Epidermal melanocyte (primary cell): Measurements from ENCODE around the gene ACBD4.
A peak's percentile ranks its signal among the peaks of the same experiment; 100 is the strongest.

Source experiments
- DNase-seq: peaks from one replicate; pipeline ENCODE4 v3.0.0; 2011; ENCODE audit warnings: low spot score; ENCODE audit not compliant: insufficient read length

ACBD4 gene

GRCh38 chr17:45150911-45151809 is 15.7 kb downstream of the ACBD4 start:
- DNase-seq = no peak

DNA sequence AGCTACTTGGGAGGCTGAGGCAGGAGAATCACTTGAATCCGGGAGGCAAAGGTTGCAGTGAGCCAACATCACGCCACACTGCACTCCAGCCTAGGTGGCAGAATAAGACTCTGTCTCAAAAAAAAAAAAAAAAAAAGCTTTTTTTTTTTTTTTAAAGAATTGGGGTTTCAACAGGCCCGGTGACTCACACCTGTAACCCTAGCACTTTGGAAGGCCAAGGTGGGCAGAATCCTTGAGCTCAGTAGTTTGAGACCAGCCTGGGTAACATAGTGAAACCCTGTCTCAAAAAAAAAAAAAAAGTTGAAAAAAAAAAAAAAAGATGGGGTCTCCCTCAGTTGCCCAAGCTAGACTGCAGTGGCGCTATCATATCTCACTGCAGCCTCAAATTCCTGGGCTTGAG is 19.5 kb downstream of the ACBD4 start:
- no peak for DNase-seq

- DNase-seq = no peak
These were observed 20.0 kb downstream of the ACBD4 start for GRCh38 chr17:45155483-45155882.

GRCh38 chr17:45156242-45156641 is 20.8 kb downstream of the ACBD4 start:
- no peak for DNase-seq

GRCh38 chr17:45160447-45161287 is 25.2 kb downstream of the ACBD4 start:
- no peak for DNase-seq

- peak; percentile 88 for DNase-seq
These were observed 26.0 kb downstream of the ACBD4 start, which contains the start of gene HEXIM2 for GRCh38 chr17:45161288-45162024. Gene HEXIM2 (plus strand): TSS chr17:45161875. CDS start chr17:45162794, 919 bp downstream.

DNA sequence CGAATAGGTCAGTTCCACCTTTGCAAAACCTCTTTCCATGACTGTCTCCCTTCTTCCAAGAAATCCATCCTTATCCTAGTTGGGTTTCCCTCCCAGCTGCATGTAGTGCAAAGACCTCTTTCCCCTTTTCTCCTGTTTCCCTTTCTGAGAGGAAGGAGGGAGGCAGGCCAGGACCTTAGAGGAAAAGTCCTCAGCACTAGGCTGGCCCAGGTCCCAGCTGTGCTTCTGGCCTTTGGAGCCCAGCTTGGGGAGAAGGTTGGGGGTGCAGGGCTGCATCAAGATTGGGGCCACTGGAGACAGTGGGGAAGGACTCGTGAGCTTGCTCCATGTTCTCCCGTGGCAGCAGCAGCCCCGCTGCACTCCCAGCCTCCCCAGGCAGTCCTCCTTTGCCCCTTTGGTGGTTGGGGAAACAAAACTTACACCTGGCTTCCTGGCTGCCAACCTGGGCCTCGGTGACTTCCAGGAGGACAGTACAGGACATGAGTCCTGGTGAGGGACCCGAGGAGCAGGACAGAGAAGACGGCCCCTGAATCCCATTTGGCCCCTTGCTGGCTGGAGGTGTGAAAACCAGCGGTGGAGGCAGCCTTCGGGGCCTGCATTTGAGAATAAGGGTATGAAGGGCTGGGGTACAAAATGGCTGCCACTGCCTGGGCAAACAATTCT is 26.7 kb downstream of the ACBD4 start:
- no peak for DNase-seq

DNA sequence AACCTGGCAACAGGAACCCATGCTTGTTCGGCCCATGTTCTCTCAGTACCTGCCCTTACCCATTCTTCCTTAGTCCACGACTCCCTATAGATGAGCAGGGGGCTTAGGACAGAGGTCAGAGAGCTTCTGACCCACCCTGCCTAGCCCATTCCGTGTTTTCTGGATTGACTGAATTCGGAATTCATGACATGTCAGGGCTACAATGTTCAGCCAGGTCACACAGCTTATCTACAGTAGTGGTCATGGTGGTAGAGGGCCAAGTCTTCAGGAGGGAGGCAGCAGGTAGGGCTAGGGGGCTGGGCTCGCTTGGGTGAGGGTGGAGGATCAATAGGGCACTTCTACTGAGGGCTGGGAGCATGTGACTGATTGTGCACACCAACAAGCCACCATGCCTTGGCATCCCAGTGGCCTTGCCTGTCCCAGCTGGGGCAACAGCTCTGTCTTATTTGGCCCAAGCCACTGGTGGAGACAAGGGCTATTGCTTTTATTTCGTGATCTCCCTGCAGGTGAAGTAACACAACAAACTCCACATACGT is 29.3 kb downstream of the ACBD4 start:
- DNase-seq = no peak

DNA sequence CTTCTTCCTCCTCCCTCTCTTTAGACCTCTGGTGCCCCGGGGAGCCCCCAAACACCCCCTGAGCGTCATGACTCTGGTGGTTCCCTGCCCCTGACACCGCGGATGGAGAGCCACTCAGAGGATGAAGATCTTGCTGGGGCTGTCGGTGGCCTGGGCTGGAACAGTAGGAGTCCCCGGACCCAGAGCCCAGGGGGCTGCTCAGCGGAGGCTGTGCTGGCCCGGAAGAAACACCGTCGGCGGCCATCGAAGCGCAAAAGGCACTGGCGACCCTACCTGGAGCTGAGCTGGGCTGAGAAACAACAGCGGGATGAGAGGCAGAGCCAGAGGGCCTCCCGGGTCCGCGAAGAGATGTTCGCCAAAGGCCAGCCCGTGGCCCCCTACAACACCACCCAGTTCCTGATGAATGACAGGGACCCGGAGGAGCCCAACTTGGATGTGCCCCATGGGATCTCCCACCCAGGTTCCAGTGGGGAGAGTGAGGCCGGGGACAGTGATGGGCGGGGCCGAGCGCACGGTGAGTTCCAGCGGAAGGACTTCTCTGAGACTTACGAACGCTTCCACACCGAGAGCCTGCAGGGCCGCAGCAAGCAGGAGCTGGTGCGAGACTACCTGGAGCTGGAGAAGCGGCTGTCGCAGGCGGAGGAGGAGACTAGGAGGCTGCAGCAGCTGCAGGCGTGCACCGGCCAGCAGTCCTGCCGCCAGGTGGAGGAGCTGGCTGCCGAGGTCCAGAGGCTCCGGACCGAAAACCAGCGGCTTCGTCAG is 33.7 kb downstream of the ACBD4 start:
- DNase-seq = no peak

DNA sequence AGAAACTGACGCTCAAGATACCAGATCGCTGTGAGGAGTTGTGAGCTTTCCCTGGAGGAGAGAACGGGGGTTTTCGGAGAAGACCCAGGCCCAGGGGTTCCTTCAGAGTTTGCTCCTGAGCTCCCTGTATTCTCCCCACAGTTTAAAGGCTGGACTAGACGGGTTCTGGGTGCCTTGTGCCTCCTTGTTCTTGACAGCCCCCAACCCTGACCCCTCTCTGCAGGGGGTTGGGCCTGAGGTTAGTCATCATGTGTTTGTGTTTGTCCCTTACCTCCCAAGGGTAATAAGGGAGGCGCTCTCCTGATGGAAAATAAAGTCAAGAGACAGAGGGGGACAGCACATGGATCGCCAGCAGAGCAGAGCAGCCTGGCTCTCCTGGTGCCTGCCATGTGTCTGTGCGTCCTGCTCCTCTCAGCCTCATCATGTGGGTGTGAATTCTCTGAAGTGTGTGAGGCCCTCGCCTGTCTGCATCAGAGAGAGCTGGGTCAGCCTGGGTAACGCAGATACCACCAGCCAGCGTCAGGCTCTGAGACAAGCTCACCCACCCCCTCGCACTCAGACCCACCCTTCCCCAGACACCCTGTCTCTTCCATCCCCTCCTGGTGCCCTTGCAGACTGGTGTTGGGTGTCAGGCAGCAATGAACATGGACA is 34.9 kb downstream of the ACBD4 start:
- no peak for DNase-seq

DNA sequence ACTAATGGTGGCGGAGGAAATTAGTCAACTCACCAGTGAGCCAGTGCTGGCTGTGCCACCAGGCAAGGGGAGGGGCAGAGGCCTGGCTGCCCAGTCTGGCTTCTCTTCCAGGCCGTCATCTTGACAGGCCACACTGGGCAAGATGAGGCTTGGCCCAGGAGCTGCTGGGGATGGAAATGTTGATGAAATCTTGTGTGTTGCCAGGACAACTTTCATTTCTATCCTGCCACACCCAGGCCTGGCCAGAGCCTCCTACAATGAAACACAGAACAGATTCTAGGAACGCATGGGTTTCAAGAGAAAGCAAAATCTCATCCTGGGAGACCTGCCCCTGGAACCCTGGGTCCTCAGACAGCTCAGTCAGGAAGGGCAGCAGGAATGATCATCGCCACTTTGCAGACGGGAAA is 35.4 kb downstream of the ACBD4 start:
- DNase-seq = no peak

DNA sequence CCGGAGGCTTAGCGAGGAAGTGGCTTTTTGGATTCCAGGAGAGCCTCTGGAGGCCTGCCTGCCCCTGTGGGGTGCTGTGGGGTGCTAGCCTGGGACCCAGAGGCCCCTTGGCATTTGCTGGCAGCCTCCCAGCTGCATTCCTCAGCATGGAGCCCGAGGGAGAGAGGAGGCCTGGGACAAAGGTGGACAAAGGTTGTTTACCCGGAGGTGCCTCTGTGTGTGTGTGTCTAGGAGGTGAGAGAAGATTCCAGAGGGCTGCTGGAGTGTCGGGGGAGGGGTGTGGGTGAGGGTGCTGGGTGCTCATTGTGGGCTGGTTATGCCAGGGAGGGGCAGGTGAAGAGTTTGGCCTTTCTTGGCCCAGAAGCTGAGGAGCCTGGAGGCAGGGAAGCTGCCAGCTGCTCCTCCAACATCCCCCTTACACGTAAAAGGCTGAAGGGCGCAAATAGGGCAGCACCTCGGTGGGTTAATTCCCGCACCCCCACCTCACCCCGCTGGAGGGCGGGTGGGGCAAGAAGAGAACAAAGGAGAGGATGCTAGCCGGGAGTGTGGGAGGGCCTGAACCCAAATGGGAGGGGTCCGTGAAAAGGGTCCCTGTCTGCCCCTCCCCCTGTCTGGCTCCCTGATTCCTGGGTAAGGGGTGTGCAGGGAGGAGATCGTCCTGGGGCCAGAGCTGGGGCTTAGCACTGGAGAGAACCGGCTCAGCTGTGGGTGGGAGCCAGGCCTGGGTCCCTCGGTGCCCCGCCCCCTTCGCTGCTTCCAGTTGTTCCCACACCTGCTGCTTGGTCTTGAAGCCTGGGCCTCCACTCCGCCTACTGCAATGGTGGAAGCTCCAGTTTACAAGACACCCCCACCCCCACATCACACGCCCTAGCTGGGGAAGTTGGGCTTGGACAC is 36.1 kb downstream of the ACBD4 start:
- DNase-seq = no peak

GRCh38 chr17:45172232-45172540 is 36.7 kb downstream of the ACBD4 start:
- no peak for DNase-seq

GRCh38 chr17:45172541-45173286 is 37.2 kb downstream of the ACBD4 start:
- DNase-seq = peak; percentile 83

DNA sequence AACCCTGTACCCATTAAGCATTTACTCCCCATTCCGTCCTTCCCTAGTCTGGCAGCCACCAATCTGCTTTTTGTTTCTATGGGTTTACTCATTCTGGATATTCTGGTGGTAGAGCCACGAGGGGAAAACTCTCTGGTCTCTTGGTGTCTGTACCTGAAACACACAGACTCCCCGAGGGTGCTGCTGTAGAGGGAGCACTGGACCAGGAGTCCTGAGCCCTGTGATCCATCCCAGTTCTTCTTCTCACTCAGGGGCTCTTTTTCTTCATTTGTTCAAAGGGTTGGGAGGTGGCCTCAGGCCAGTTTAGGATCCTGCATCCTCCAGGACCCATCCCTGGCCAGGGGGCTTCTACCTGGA is 40.2 kb downstream of the ACBD4 start:
- no peak for DNase-seq

GRCh38 chr17:45177563-45177962 is 42.1 kb downstream of the ACBD4 start:
- no peak for DNase-seq

- no peak for DNase-seq
These were observed 48.7 kb downstream of the ACBD4 start for GRCh38 chr17:45184144-45184543.

DNA sequence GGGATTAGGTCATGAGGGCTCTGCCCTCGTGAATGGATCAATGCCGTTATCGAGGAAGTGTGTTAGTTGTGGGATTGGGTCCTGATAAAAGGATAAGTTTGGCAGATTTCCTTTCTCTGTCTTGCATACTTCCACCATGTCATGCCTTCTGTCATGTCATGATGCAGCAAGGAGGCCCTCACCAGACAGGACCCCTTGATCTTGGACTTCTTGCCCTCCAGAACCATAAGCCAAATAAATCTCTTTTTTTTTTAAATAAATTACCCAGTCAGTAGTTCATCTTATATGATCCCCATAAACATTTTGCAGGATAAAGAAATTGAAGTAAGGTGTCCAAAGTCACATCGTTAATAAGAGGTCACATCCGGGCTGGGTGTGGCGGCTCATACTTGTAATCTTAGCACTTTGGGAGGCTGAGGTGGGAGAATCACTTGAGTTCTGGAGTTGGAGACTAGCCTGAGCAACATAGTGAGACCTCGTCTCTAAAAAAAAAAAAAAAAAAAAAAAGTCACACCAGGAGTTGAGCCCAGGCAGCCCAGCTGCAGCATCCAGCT is 51.4 kb downstream of the ACBD4 start:
- no peak for DNase-seq
